GM19239 (cell line): Measurements from ENCODE around the gene AFAP1.

Experiments used
- DNase-seq: peaks from one replicate; pipeline ENCODE4 v3.0.0; 2011; ENCODE audit warnings: low spot score; ENCODE audit not compliant: insufficient read length
- FAIRE-seq: peaks from 2 replicates; lab custom pipeline; 2011; peaks lifted over from hg19 to GRCh38; lab: Jason Lieb, UNC

Gene AFAP1

GRCh38 chr4:7778510-7779431 lies 160.9 kb downstream of the AFAP1 start:
- FAIRE-seq (peak; percentile 18), DNase-seq (no peak)

- no peak for FAIRE-seq
- DNase-seq: no peak
These were observed 161.7 kb downstream of the AFAP1 start for GRCh38 chr4:7777871-7778509.

- no peak for FAIRE-seq
- DNase-seq: no peak
These were observed 162.5 kb downstream of the AFAP1 start for GRCh38 chr4:7777017-7777710.

GRCh38 chr4:7775396-7775795 lies 164.3 kb downstream of the AFAP1 start:
- DNase-seq (no peak), FAIRE-seq (no peak)

- no peak for DNase-seq
- FAIRE-seq: no peak
These were observed 165.1 kb downstream of the AFAP1 start for GRCh38 chr4:7774301-7775294.

GRCh38 chr4:7773401-7774180 lies 166.1 kb downstream of the AFAP1 start:
- no peak for FAIRE-seq
- DNase-seq: no peak

GRCh38 chr4:7772711-7773385 lies 166.8 kb downstream of the AFAP1 start:
- no peak for FAIRE-seq
- no peak for DNase-seq

- FAIRE-seq (peak; percentile 73), DNase-seq (peak; percentile 72)
These were observed 167.8 kb downstream of the AFAP1 start for GRCh38 chr4:7771541-7772507.

GRCh38 chr4:7771056-7771455 lies 168.6 kb downstream of the AFAP1 start:
- DNase-seq: no peak
- no peak for FAIRE-seq

- no peak for FAIRE-seq
These were observed 169.2 kb downstream of the AFAP1 start for GRCh38 chr4:7770224-7771050.

GRCh38 chr4:7769396-7770223 lies 170.1 kb downstream of the AFAP1 start:
- no peak for FAIRE-seq
- DNase-seq: no peak

More at GRCh38 chr4:7770224-7771050, 169.2 kb downstream of the AFAP1 start:
- DNase-seq: no peak

- DNase-seq: no peak
- no peak for FAIRE-seq
These were observed 170.9 kb downstream of the AFAP1 start for GRCh38 chr4:7768736-7769135.

GRCh38 chr4:7767966-7768365 lies 171.7 kb downstream of the AFAP1 start:
- no peak for FAIRE-seq
- no peak for DNase-seq

- DNase-seq (no peak), FAIRE-seq (no peak)
These were observed 172.1 kb downstream of the AFAP1 start for GRCh38 chr4:7767526-7767925.

- no peak for DNase-seq
- FAIRE-seq: no peak
These were observed 172.9 kb downstream of the AFAP1 start for GRCh38 chr4:7766661-7767345.
